ENCODE data around the gene CYBC1.
"Not testable (repeated sequence)": the region's sequence is repeated elsewhere in the genome, so short reads cannot be mapped to it uniquely, and the experiment has no call there.

CYBC1 gene

DNA sequence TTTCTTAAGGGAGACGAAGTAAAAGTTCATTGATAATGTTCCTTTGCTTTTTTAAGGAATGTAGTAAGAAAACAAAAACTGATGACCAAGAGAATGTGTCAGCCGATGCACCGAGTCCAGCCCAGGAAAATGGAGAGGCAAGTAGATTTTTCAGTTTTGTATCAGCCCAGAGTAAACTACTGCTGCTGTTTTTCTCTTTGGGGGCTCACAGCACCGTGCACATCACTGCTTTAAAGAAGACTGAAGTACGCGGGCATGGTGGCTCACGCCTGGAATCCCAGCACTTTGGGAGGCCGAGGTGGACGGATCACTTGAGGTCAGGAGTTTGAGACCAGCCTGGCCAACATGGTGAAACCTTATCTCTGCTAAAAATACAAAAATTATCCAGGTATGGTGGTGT, 9.4 kb upstream of the CYBC1 start:
- H3K4me1 ChIP-seq (ENCODE audit: control insufficient read depth, insufficient read depth, low read length, poor library complexity, severe bottlenecking); DNase-seq; H3K27me3 ChIP-seq (replicated peaks; ENCODE audit: control insufficient read depth, insufficient read depth, low read length, poor library complexity, severe bottlenecking); H3K9me3 ChIP-seq (ENCODE audit: control insufficient read depth, low read length); H3K27ac ChIP-seq (ENCODE audit: insufficient read depth, low read length, poor library complexity, severe bottlenecking); H3K4me3 ChIP-seq (ENCODE audit: insufficient read depth, low read depth, low read length, poor library complexity, severe bottlenecking): not testable (repeated sequence)
- peaks cover 41% of the 10 kb centered on the region for H3K36me3 ChIP-seq (ENCODE audit: control insufficient read depth, insufficient read depth, low read length)

DNA sequence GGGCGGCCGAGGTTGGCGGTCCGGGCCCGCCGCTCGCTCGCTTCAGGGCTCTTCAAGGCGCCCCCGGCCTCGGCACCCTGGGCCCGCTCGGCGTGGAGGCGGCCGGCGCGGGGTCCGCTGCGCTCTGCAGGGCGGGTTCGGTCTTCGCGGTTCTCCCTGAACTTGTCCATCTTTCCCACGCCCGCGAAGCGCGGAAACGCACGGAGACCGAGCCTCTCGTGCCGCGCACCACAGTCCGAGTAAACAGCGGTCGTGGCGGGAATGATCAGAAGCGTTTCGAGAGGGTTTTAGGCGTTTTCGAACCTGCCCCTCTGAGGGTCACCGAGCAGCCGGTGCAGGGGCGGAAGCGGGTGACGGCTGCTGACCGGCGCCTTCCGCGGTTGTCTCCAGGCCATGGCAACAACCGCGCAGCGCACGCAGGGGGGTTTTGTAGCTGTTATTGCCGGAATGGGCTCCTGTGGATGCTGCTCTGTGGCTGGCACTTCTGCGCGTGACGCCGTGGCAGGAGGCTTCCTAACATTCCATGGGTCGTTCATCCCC, 8.4 kb upstream of the CYBC1 start:
- Histone ChIP-seq H3K27me3 (replicated peaks; ENCODE audit: control insufficient read depth, insufficient read depth, low read length, poor library complexity, severe bottlenecking) (no peaks in the 10 kb centered on the region), H3K27ac (ENCODE audit: insufficient read depth, low read length, poor library complexity, severe bottlenecking) (peak overlapping the region; percentile 97), H3K4me1 (ENCODE audit: control insufficient read depth, insufficient read depth, low read length, poor library complexity, severe bottlenecking) (peaks cover 9% of the 10 kb centered on the region), H3K4me3 (ENCODE audit: insufficient read depth, low read depth, low read length, poor library complexity, severe bottlenecking) (peak overlapping the region; percentile 63), H3K36me3 (ENCODE audit: control insufficient read depth, insufficient read depth, low read length) (peaks cover 32% of the 10 kb centered on the region), H3K9me3 (ENCODE audit: control insufficient read depth, low read length) (no peaks in the 10 kb centered on the region)
- DNase-seq: peak; percentile 19 to 37 (median 21)

DNA sequence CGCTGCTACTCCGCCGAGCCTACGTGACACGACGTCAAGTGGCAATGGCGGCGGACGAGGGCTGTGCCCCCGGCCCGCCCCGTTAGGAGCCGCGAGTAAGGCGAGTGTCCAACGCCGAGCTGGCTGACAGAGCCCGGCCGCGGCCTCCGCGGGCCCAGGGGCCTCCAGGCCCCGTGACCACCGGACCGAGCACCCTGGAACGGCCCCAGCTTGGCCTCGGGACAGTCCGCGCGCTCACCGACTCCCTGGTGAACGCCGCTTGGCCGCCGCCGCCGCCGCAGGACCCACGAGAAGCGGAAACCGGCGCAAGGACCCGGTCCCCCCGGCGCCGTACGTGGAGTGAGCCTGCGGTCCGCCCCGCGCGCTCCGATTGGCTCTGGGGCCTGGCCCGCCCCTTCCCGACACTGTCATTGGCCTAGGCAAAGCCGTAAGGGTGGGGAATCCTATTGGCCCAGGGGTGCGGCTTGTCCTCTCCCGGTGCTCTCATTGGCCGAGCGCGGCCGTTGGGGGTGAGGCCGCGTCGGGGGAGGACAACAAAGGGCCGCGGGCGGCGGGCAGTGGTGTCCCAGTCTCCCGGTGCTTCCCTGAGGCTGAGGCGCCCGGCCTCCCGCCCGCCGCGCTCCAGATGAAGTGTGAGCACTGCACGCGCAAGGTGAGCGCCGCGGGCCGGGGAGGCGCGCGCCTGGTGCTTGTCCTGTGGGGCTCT, 7.8 kb upstream of the CYBC1 start, which contains the start of gene NARF:
TSS of gene NARF (plus strand) at position 563 of the 706 bp plus-strand sequence. CDS start at position 626, 63 bp downstream.
- Histone ChIP-seq H3K36me3 (ENCODE audit: control insufficient read depth, insufficient read depth, low read length) (peaks cover 26% of the 10 kb centered on the region), H3K27ac (ENCODE audit: insufficient read depth, low read length, poor library complexity, severe bottlenecking) (peak within 1 kb of the TSS; percentile 97), H3K4me1 (ENCODE audit: control insufficient read depth, insufficient read depth, low read length, poor library complexity, severe bottlenecking) (peaks cover 9% of the 10 kb centered on the region), H3K9me3 (ENCODE audit: control insufficient read depth, low read length) (no peaks in the 10 kb centered on the region), H3K4me3 (ENCODE audit: insufficient read depth, low read depth, low read length, poor library complexity, severe bottlenecking) (peak within 1 kb of the TSS; percentile 63), H3K27me3 (replicated peaks; ENCODE audit: control insufficient read depth, insufficient read depth, low read length, poor library complexity, severe bottlenecking) (no peaks in the 10 kb centered on the region)
- peak; percentile 92 to 96 (median 94) for DNase-seq

DNA sequence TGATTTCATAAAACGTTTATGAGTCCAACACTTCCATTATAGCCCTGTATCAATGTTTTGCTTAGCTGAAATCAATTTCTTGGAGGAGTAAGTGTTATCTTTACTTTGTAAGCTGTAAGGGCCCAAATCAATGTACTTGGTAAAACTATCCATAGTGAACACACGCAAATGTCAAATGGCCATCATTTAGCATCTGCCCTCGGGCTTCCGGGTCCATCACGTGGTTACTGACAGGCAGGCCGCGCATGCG, 7.3 kb upstream of the CYBC1 start:
- H3K4me1 ChIP-seq (ENCODE audit: control insufficient read depth, insufficient read depth, low read length, poor library complexity, severe bottlenecking): peaks cover 9% of the 10 kb centered on the region
- no peak for DNase-seq

DNA sequence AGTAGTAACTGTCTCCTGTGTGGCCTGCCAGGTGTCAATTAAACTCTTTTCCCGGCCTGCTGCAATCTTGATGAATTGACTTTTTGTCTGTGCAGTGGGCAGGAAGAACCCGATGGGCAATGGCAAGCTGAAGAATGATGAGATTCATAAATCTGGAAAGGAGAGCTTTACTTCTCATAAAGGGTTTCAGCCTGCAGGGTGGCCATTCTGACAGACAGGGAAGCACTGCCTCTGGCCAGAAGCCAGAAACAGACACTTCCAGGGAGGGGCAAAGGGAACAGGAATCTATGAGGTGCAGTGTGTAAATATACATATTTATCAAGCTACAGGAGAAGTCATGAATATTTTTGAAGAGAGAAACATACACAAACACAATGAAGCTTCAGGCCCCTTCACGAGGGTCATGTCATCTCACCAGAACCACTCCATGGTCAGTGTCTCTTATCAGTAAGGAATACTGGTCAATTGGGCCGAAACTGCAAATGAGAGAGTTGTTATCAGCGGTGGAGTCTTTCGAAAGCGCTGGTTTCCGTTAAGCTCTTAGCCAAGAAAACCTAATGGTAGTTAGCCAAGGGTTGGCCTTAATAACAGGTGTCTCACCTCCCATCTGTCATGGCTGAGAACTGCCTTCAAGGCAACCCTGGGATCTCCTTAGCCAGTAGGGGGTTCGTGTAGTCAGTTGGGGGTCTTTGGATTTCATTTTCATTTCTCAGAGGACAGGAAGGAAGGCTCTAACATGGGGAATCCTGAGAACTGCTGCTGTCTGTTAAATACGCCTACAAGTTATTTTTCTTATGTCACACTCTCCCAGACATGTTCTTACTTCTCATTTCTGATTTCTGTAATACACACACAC, 6.7 kb upstream of the CYBC1 start:
- no peak for DNase-seq
- peak overlapping the region; percentile 63 for H3K4me3 ChIP-seq (ENCODE audit: insufficient read depth, low read depth, low read length, poor library complexity, severe bottlenecking)
- peak overlapping the region; percentile 97 for H3K27ac ChIP-seq (ENCODE audit: insufficient read depth, low read length, poor library complexity, severe bottlenecking)

More for the DNA sequence above, 7.3 kb upstream of the CYBC1 start:
- no peaks in the 10 kb centered on the region for H3K27me3 ChIP-seq (replicated peaks; ENCODE audit: control insufficient read depth, insufficient read depth, low read length, poor library complexity, severe bottlenecking)
- H3K9me3 ChIP-seq (ENCODE audit: control insufficient read depth, low read length): no peaks in the 10 kb centered on the region
- peaks cover 21% of the 10 kb centered on the region for H3K36me3 ChIP-seq (ENCODE audit: control insufficient read depth, insufficient read depth, low read length)
- peak overlapping the region; percentile 63 for H3K4me3 ChIP-seq (ENCODE audit: insufficient read depth, low read depth, low read length, poor library complexity, severe bottlenecking)
- peak overlapping the region; percentile 97 for H3K27ac ChIP-seq (ENCODE audit: insufficient read depth, low read length, poor library complexity, severe bottlenecking)

DNA sequence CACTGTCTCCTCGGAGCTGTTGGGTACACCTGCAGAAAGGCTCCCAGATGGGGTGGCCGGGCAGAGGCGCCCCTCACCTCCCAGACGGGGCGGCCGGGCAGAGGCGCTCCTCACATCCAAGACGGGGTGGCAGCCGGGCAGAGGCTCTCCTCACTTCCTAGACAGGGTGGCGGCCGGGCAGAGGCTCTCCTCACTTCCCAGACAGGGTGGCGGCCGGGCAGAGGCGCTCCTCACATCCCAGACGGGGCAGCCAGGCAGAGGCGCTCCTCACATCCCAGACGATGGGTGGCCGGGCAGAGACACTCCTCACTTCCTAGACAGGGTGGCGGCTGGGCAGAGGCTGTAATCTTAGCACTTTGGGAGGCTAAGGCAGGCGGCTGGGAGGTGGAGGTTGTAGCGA, 3.2 kb upstream of the CYBC1 start:
- not testable (repeated sequence) for H3K9me3 ChIP-seq (ENCODE audit: control insufficient read depth, low read length); H3K4me3 ChIP-seq (ENCODE audit: insufficient read depth, low read depth, low read length, poor library complexity, severe bottlenecking); H3K27me3 ChIP-seq (replicated peaks; ENCODE audit: control insufficient read depth, insufficient read depth, low read length, poor library complexity, severe bottlenecking); H3K27ac ChIP-seq (ENCODE audit: insufficient read depth, low read length, poor library complexity, severe bottlenecking); H3K36me3 ChIP-seq (ENCODE audit: control insufficient read depth, insufficient read depth, low read length); DNase-seq
- peaks cover 19% of the 10 kb centered on the region for H3K4me1 ChIP-seq (ENCODE audit: control insufficient read depth, insufficient read depth, low read length, poor library complexity, severe bottlenecking)

More for the DNA sequence above, 6.7 kb upstream of the CYBC1 start:
- peaks cover 16% of the 10 kb centered on the region for H3K36me3 ChIP-seq (ENCODE audit: control insufficient read depth, insufficient read depth, low read length)
- peaks cover 9% of the 10 kb centered on the region for H3K4me1 ChIP-seq (ENCODE audit: control insufficient read depth, insufficient read depth, low read length, poor library complexity, severe bottlenecking)
- no peaks in the 10 kb centered on the region for H3K27me3 ChIP-seq (replicated peaks; ENCODE audit: control insufficient read depth, insufficient read depth, low read length, poor library complexity, severe bottlenecking)
- no peaks in the 10 kb centered on the region for H3K9me3 ChIP-seq (ENCODE audit: control insufficient read depth, low read length)

DNA sequence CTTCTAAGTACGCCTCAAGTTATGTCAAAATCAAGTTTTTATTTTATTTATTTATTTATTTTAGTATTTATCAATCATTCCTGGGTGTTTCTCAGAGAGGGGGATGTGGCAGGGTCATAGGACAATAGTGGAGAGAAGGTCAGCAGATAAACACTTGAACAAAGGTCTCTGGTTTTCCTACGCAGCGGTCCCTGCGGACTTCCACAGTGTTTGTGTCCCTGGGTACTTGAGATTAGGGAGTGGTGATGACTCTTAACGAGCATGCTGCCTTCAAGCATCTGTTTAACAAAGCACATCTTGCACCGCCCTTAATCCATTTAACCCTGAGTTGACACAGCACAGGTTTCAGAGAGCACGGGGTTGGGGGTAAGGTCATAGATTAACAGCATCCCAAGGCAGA, 2.6 kb upstream of the CYBC1 start:
- H3K4me1 ChIP-seq (ENCODE audit: control insufficient read depth, insufficient read depth, low read length, poor library complexity, severe bottlenecking): peaks cover 19% of the 10 kb centered on the region
- H3K9me3 ChIP-seq (ENCODE audit: control insufficient read depth, low read length); H3K27ac ChIP-seq (ENCODE audit: insufficient read depth, low read length, poor library complexity, severe bottlenecking); H3K36me3 ChIP-seq (ENCODE audit: control insufficient read depth, insufficient read depth, low read length); DNase-seq; H3K4me3 ChIP-seq (ENCODE audit: insufficient read depth, low read depth, low read length, poor library complexity, severe bottlenecking); H3K27me3 ChIP-seq (replicated peaks; ENCODE audit: control insufficient read depth, insufficient read depth, low read length, poor library complexity, severe bottlenecking): not testable (repeated sequence)

DNA sequence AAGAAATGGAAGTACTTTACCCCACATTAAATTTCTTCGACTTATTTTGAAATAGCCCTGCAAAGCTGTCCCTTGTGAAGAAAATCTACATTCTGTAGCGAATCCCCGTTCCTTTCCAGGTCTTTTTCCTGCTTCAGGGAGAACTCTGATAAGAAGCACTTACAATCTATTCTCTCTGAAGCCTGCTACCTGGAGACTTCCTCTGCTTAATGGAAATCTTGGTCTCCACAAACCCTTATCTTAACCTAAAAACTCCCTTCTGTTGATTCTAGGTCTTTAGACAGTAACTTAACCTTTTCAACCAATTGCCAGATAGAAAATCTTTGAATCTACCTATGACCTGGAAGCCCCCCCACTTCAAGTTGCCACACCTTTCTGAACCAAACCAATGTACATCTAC, 1.6 kb upstream of the CYBC1 start:
- Histone ChIP-seq H3K27me3 (replicated peaks; ENCODE audit: control insufficient read depth, insufficient read depth, low read length, poor library complexity, severe bottlenecking) (no peaks in the 10 kb centered on the region), H3K9me3 (ENCODE audit: control insufficient read depth, low read length) (no peaks in the 10 kb centered on the region), H3K4me1 (ENCODE audit: control insufficient read depth, insufficient read depth, low read length, poor library complexity, severe bottlenecking) (peaks cover 16% of the 10 kb centered on the region), H3K27ac (ENCODE audit: insufficient read depth, low read length, poor library complexity, severe bottlenecking) (no peak overlapping the region), H3K36me3 (ENCODE audit: control insufficient read depth, insufficient read depth, low read length) (no peaks in the 10 kb centered on the region), H3K4me3 (ENCODE audit: insufficient read depth, low read depth, low read length, poor library complexity, severe bottlenecking) (no peak overlapping the region)
- DNase-seq: no peak

DNA sequence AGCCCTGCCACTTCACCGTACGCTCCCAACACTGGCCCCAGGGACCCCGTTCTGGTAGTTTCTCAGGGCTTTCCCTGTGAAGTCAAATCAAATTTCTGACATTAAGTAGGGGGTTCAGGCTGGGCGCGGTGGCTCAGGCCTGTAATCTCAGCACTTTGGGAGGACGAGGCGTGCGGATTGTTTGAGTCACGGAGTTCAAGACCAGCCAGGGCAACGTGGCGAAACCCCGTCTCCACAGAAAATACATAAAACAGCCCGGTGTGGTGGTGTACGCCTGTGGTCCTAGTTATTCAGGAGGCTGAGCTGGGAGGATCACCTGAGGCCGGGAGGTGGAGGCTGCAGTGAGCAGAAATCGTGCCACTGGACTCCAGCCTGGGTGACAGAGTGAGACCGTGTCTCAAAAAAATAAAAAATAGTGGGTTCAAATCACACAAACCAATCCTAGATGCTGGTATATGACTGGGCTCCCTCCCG, 632 bp downstream of the CYBC1 start:
- peak overlapping the region; percentile 92 for H3K27ac ChIP-seq (ENCODE audit: insufficient read depth, low read length, poor library complexity, severe bottlenecking)
- peaks cover 18% of the 10 kb centered on the region for H3K36me3 ChIP-seq (ENCODE audit: control insufficient read depth, insufficient read depth, low read length)
- H3K4me1 ChIP-seq (ENCODE audit: control insufficient read depth, insufficient read depth, low read length, poor library complexity, severe bottlenecking): peaks cover 14% of the 10 kb centered on the region
- no peaks in the 10 kb centered on the region for H3K27me3 ChIP-seq (replicated peaks; ENCODE audit: control insufficient read depth, insufficient read depth, low read length, poor library complexity, severe bottlenecking)
- no peaks in the 10 kb centered on the region for H3K9me3 ChIP-seq (ENCODE audit: control insufficient read depth, low read length)
- DNase-seq: peak in 1 of 3 donors; percentile 5
- H3K4me3 ChIP-seq (ENCODE audit: insufficient read depth, low read depth, low read length, poor library complexity, severe bottlenecking): peak overlapping the region; percentile 93

Measured in effector memory CD4-positive, alpha-beta T cell (primary cell).